PC-9 (cell line): ENCODE measurements around the gene IGSF8. TPM values are rescaled to one million over a fixed set of nuclear protein-coding genes. Genes with fewer than 3 reads are reported as not detected.

Experiments
- BruUV-seq: library from RNA; stranded (reverse); fragments of 400-500 nt; replicated peaks from 2 replicates; lab custom pipeline; 2021; lab: Mats Ljungman, UMichigan
- CTCF ChIA-PET: fragments of 300-600 bp; sonication (Branson Sonifier 250); formaldehyde crosslinking; loops from one replicate; lab custom pipeline; 2022; ENCODE audit warnings: antibody characterized with exemption; lab: Charles Lee
- POLR2A ChIA-PET: fragments of 300-600 bp; sonication (Branson Sonifier 250); formaldehyde crosslinking; loops from one replicate; lab custom pipeline; 2022; ENCODE audit warnings: antibody characterized with exemption; ENCODE audit not compliant: unreplicated experiment; lab: Charles Lee
- DNase-seq, 2 experiments: peaks; one replicate each; pipeline versions ENCODE4 v3.0.0 to v3.0.0-alpha.2; 2015 to 2022; ENCODE audit warnings: mixed read lengths in 1 of 2
- H2AFZ ChIP-seq: fragments of 200-600 bp; sonication (generic); 2 replicates; pipeline ENCODE4 v1.8.1; 2017; ENCODE audit warnings: antibody characterized with exemption
- H3F3A ChIP-seq: fragments of 200-600 bp; sonication (generic); 2 replicates; pipeline ENCODE4 v1.8.1; 2017; ENCODE audit warnings: antibody characterized with exemption, mild to moderate bottlenecking, low read depth; ENCODE audit not compliant: insufficient read depth
- H3K27ac ChIP-seq: fragments of 200-600 bp; sonication (generic); 2 replicates; pipeline ENCODE4 v1.6.1; 2016; ENCODE audit warnings: mixed run types
- H3K27me3 ChIP-seq: fragments of 200-600 bp; sonication (generic); 2 replicates; pipeline ENCODE4 v1.6.1; 2016; ENCODE audit warnings: low read depth, mixed run types; ENCODE audit not compliant: insufficient read depth
- H3K36me3 ChIP-seq: fragments of 200-600 bp; sonication (generic); 2 replicates; pipeline ENCODE4 v1.6.1; 2016; ENCODE audit warnings: low read depth, mixed run types
- H3K4me1 ChIP-seq: fragments of 200-600 bp; sonication (generic); replicated peaks from 2 replicates; pipeline ENCODE4 v1.6.1; 2016; ENCODE audit warnings: mixed run types; ENCODE audit not compliant: insufficient read depth
- H3K4me2 ChIP-seq: fragments of 200-600 bp; sonication (generic); 2 replicates; pipeline ENCODE4 v1.6.1; 2017; ENCODE audit warnings: mixed run types
- H3K4me3 ChIP-seq: fragments of 200-600 bp; sonication (generic); 2 replicates; pipeline ENCODE4 v1.6.1; 2016; ENCODE audit warnings: mixed run types
- H3K79me2 ChIP-seq: fragments of 200-600 bp; sonication (generic); 2 replicates; pipeline ENCODE4 v1.6.1; 2017; ENCODE audit warnings: low read depth, mixed run types
- H3K9me2 ChIP-seq: fragments of 200-600 bp; sonication (generic); 2 replicates; pipeline ENCODE4 v1.8.1; 2017; ENCODE audit warnings: mild to moderate bottlenecking; ENCODE audit not compliant: insufficient read depth
- H3K9me3 ChIP-seq: fragments of 200-600 bp; sonication (generic); 2 replicates; pipeline ENCODE4 v1.8.1; 2016; ENCODE audit warnings: low read depth; ENCODE audit not compliant: insufficient read depth
- H4K20me1 ChIP-seq: fragments of 200-600 bp; sonication (generic); 2 replicates; pipeline ENCODE4 v1.8.1; 2017; ENCODE audit not compliant: insufficient read depth
- CTCF ChIP-seq: fragments of 200-600 bp; sonication (generic); conservative IDR thresholded peaks from 2 replicates; pipeline ENCODE4 v1.6.1; 2017; ENCODE audit warnings: mixed run types, antibody characterized with exemption, mild to moderate bottlenecking, moderate library complexity
- EZH2 ChIP-seq: fragments of 200-600 bp; sonication (generic); IDR thresholded peaks from 2 replicates; pipeline ENCODE4 v1.8.0; 2017; ENCODE audit warnings: antibody characterized with exemption, low read depth
- intact Hi-C: fragments of 100-400 bp; cut with micrococcal nuclease; formaldehyde crosslinking; loops from one replicate; pipeline ENCODE4 v1.10.0; 2022; ENCODE audit not compliant: unreplicated experiment
- total RNA-seq: library from RNA; stranded (reverse); gene quantifications from 2 replicates; pipeline ENCODE4 v1.2.3, GENCODE V29; 2021

The IGSF8 gene
- total RNA-seq, 1 experiment from 2014 or later: 27.4 TPM

- no peaks in the 10 kb centered on the region for H3K36me3 ChIP-seq
- H3K9me3 ChIP-seq: no peaks in the 10 kb centered on the region
- TF ChIP-seq EZH2: no peak
- no peak for TF ChIP-seq CTCF
- H2AFZ ChIP-seq: no peak overlapping the region
- H3K27ac ChIP-seq: no peak overlapping the region
- H3K4me1 ChIP-seq: peaks cover 10% of the 10 kb centered on the region
- intact Hi-C loops: loop anchor here (10.0 kb wide), 1 partner anchor 187 kb away; the partner anchor contains the start of gene CFAP45
- no peaks in the 10 kb centered on the region for H3K9me2 ChIP-seq
- H3K4me2 ChIP-seq: no peak overlapping the region
- no TSS peak for BruUV-seq
- no peaks in the 10 kb centered on the region for H3F3A ChIP-seq
- DNase-seq: no peak
- H3K27me3 ChIP-seq: no peaks in the 10 kb centered on the region
- ChIA-PET POLR2A (interaction anchor here (0.5 kb wide), 1 partner anchor 223 kb away, joined by 6 read pairs; no protein-coding TSS in a partner anchor), CTCF (no interaction called here)
- H3K4me3 ChIP-seq: no peak overlapping the region
- H4K20me1 ChIP-seq: no peaks in the 10 kb centered on the region
- H3K79me2 ChIP-seq: no peaks in the 10 kb centered on the region
Measured at GRCh38 chr1:160091666-160092223, 6.7 kb downstream of the IGSF8 start.

- POLR2A ChIA-PET: no interaction called here
- intact Hi-C loops: loop anchor here (10.0 kb wide), 1 partner anchor 186 kb away; the partner anchor contains the start of gene CFAP45
Measured at GRCh38 chr1:160090760-160091159, 7.7 kb downstream of the IGSF8 start.

GRCh38 chr1:160089883-160090282, 8.5 kb downstream of the IGSF8 start:
- no peak overlapping the region for H3K4me3 ChIP-seq
- no peak overlapping the region for H3K27ac ChIP-seq
- POLR2A ChIA-PET: no interaction called here
- H3K9me3 ChIP-seq: no peaks in the 10 kb centered on the region
- H3K4me1 ChIP-seq: no peaks in the 10 kb centered on the region
- no TSS peak for BruUV-seq
- no peaks in the 10 kb centered on the region for H3K36me3 ChIP-seq
- H3K4me2 ChIP-seq: no peak overlapping the region
- intact Hi-C loops: loop anchor here (10.0 kb wide), 2 partner anchors 185 to 515 kb away; partner anchors contain the start of gene CFAP45
- no peaks in the 10 kb centered on the region for H3K79me2 ChIP-seq
- DNase-seq: no peak
- no peaks in the 10 kb centered on the region for H3K27me3 ChIP-seq
- no peaks in the 10 kb centered on the region for H4K20me1 ChIP-seq
- H2AFZ ChIP-seq: no peak overlapping the region
- TF ChIP-seq CTCF (no peak), EZH2 (no peak)
- H3F3A ChIP-seq: no peaks in the 10 kb centered on the region
- no peaks in the 10 kb centered on the region for H3K9me2 ChIP-seq
- CTCF ChIA-PET: no interaction called here

More at GRCh38 chr1:160090760-160091159, 7.7 kb downstream of the IGSF8 start:
- Histone ChIP-seq H3F3A (no peaks in the 10 kb centered on the region), H3K27ac (no peak overlapping the region), H3K36me3 (no peaks in the 10 kb centered on the region), H3K4me3 (no peak overlapping the region), H3K4me1 (peaks cover under 1% of the 10 kb centered on the region), H3K79me2 (no peaks in the 10 kb centered on the region), H3K9me2 (no peaks in the 10 kb centered on the region), H2AFZ (no peak overlapping the region), H3K27me3 (no peaks in the 10 kb centered on the region), H3K4me2 (no peak overlapping the region), H3K9me3 (no peaks in the 10 kb centered on the region), H4K20me1 (no peaks in the 10 kb centered on the region)
- CTCF ChIA-PET: no interaction called here
- DNase-seq: no peak
- no TSS peak for BruUV-seq
- TF ChIP-seq EZH2 (no peak), CTCF (no peak)
